ENCODE results near the gene ARL8B. TPM values are rescaled to one million over a fixed set of nuclear protein-coding genes. Genes with fewer than 3 reads are reported as not detected.

ARL8B gene
- total and polyA plus RNA-seq, 9 donors: 27.1 to 70.6 (median 49.8) TPM

GRCh38 chr3:5151586-5151985 is 29.5 kb downstream of the ARL8B start:
- intact Hi-C loops (cut with DNase I): no loop called here
- H3K36me3 ChIP-seq: no peaks in the 10 kb centered on the region
- WGBS, 3 donors: 95 to 99% (median 97%) methylated on average over 6 of the region's 6 CpGs
- H3K27ac ChIP-seq: no peak overlapping the region
- H3K4me3 ChIP-seq: no peak overlapping the region
- peaks cover 3% of the 10 kb centered on the region for H3K4me1 ChIP-seq (ENCODE audit: insufficient read depth)
- TF ChIP-seq EP300 (IDR thresholded peaks at IDR 0.05) (no peak), CTCF (IDR thresholded peaks at IDR 0.05) (no peak), POLR2A (IDR thresholded peaks at IDR 0.05) (no peak)
- DNase-seq: no peak
- H3K9me3 ChIP-seq: no peaks in the 10 kb centered on the region
- H3K27me3 ChIP-seq: no peaks in the 10 kb centered on the region

- no peak for TF ChIP-seq POLR2A (IDR thresholded peaks at IDR 0.05)
- TF ChIP-seq CTCF (IDR thresholded peaks at IDR 0.05): no peak
- no peak for TF ChIP-seq EP300 (IDR thresholded peaks at IDR 0.05)
- H3K36me3 ChIP-seq: no peaks in the 10 kb centered on the region
- peaks cover 4% of the 10 kb centered on the region for H3K4me1 ChIP-seq (ENCODE audit: insufficient read depth)
- no peak overlapping the region for H3K27ac ChIP-seq
- no peak for DNase-seq
- 84 to 88% (median 87%) methylated on average over 4 of the region's 4 CpGs for WGBS, 3 donors
- H3K9me3 ChIP-seq: no peaks in the 10 kb centered on the region
- no peak overlapping the region for H3K4me3 ChIP-seq
- intact Hi-C loops (cut with DNase I): no loop called here
- no peaks in the 10 kb centered on the region for H3K27me3 ChIP-seq
Measured at GRCh38 chr3:5153074-5153473, 31.0 kb downstream of the ARL8B start.

- TF ChIP-seq POLR2A (IDR thresholded peaks at IDR 0.05): no peak
- no peak for TF ChIP-seq EP300 (IDR thresholded peaks at IDR 0.05)
- TF ChIP-seq CTCF (IDR thresholded peaks at IDR 0.05): no peak
- DNase-seq: no peak
- Histone ChIP-seq H3K36me3 (no peaks in the 10 kb centered on the region), H3K27me3 (no peaks in the 10 kb centered on the region), H3K4me1 (ENCODE audit: insufficient read depth) (peaks cover 3% of the 10 kb centered on the region), H3K27ac (no peak overlapping the region), H3K9me3 (no peaks in the 10 kb centered on the region), H3K4me3 (no peak overlapping the region)
- intact Hi-C loops (cut with DNase I): no loop called here
Measured at GRCh38 chr3:5155241-5155640, 33.1 kb downstream of the ARL8B start.

GRCh38 chr3:5160321-5160720 is 38.2 kb downstream of the ARL8B start:
- Histone ChIP-seq H3K27me3 (no peaks in the 10 kb centered on the region), H3K9me3 (no peaks in the 10 kb centered on the region), H3K4me1 (ENCODE audit: insufficient read depth) (peaks cover 14% of the 10 kb centered on the region), H3K36me3 (no peaks in the 10 kb centered on the region), H3K27ac (no peak overlapping the region), H3K4me3 (no peak overlapping the region)
- TF ChIP-seq EP300 (IDR thresholded peaks at IDR 0.05): no peak
- WGBS, 3 donors: 80 to 87% (median 86%) methylated on average over 3 of the region's 3 CpGs
- no peak for DNase-seq
- intact Hi-C loops (cut with DNase I): no loop called here

- DNase-seq: no peak
- TF ChIP-seq POLR2A (IDR thresholded peaks at IDR 0.05): no peak
- TF ChIP-seq EP300 (IDR thresholded peaks at IDR 0.05): no peak
- no peak for TF ChIP-seq CTCF (IDR thresholded peaks at IDR 0.05)
- no peaks in the 10 kb centered on the region for H3K36me3 ChIP-seq
- no peaks in the 10 kb centered on the region for H3K27me3 ChIP-seq
- WGBS, 3 donors: 69 to 73% (median 72%) methylated on average over 4 of the region's 4 CpGs
- no peak overlapping the region for H3K4me3 ChIP-seq
- H3K9me3 ChIP-seq: no peaks in the 10 kb centered on the region
- no peak overlapping the region for H3K27ac ChIP-seq
- intact Hi-C loops (cut with DNase I): no loop called here
- H3K4me1 ChIP-seq (ENCODE audit: insufficient read depth): peaks cover 15% of the 10 kb centered on the region
Measured at GRCh38 chr3:5160940-5161858, 39.1 kb downstream of the ARL8B start.

Data from ovary (tissue), 9 donors.